Activated CD8-positive, alpha-beta T cell treated with anti-CD3 and anti-CD28 coated beads for 36 hours (primary cell): ENCODE measurements around the gene PPP1R7. TPM values are rescaled to one million over a fixed set of nuclear protein-coding genes. Genes with fewer than 3 reads are reported as not detected.

Experiments
- ATAC-seq: fragments of 200-7000 bp; cut with Tn5 transposase; one replicate; pipeline ENCODE4 v1.10.0; 2021; ENCODE audit warnings: mild to moderate bottlenecking, moderate library complexity
- CTCF ChIA-PET: fragments of 350-600 bp; sonication (Branson Sonifier 250); formaldehyde crosslinking; loops from one replicate; lab custom pipeline; 2021; ENCODE audit warnings: antibody characterized with exemption; lab: Charles Lee
- POLR2A ChIA-PET: fragments of 350-600 bp; sonication (Branson Sonifier 250); formaldehyde crosslinking; loops from one replicate; lab custom pipeline; 2021; ENCODE audit warnings: antibody characterized with exemption; lab: Charles Lee
- DNase-seq: peaks from one replicate; pipeline ENCODE4 v3.0.0-alpha.2; 2020
- H3K27ac Mint-ChIP-seq: one replicate; pipeline ENCODE4 v1.8.0; 2021; ENCODE audit warnings: mild to moderate bottlenecking, mixed read lengths
- H3K27me3 Mint-ChIP-seq: one replicate; pipeline ENCODE4 v1.8.0; 2021; ENCODE audit warnings: mixed read lengths
- H3K36me3 Mint-ChIP-seq: one replicate; pipeline ENCODE4 v1.8.0; 2021; ENCODE audit warnings: low read depth, mixed read lengths
- H3K4me1 Mint-ChIP-seq: one replicate; pipeline ENCODE4 v1.8.0; 2021; ENCODE audit warnings: low read depth, mixed read lengths
- H3K4me3 Mint-ChIP-seq: one replicate; pipeline ENCODE4 v1.8.0; 2021; ENCODE audit warnings: mild to moderate bottlenecking, moderate library complexity, mixed read lengths
- H3K9me3 Mint-ChIP-seq: one replicate; pipeline ENCODE4 v1.8.0; 2021; ENCODE audit warnings: mixed read lengths
- CTCF ChIP-seq: fragments of 200-600 bp; IDR thresholded peaks from one replicate; pipeline ENCODE4 v1.8.0; 2022; ENCODE audit warnings: antibody characterized with exemption, mild to moderate bottlenecking
- intact Hi-C: fragments of 100-400 bp; cut with micrococcal nuclease; formaldehyde crosslinking; loops from one replicate; pipeline ENCODE4 v1.10.0; 2022
- total RNA-seq, 2 experiments: library from RNA; stranded (reverse); gene quantifications; one replicate each; pipeline ENCODE4 v1.2.3, GENCODE V29; 2021

PPP1R7 gene
- total RNA-seq, 2 experiments from 2014 or later: 82.9 to 88.7 TPM

- POLR2A ChIA-PET: interaction anchor here (0.7 to 1.6 kb wide), 5 partner anchors 11 to 585 kb away, joined by 3 to 6 read pairs (median 4); no protein-coding TSS in a partner anchor
- H3K4me1 Mint-ChIP-seq: peaks cover 44% of the 10 kb centered on the region
Observed at GRCh38 chr2:241151934-241152660, 1.8 kb downstream of the PPP1R7 start.

GRCh38 chr2:241153616-241154015 lies 3.3 kb downstream of the PPP1R7 start:
- intact Hi-C loops: no loop called here
- no peaks in the 10 kb centered on the region for H3K9me3 Mint-ChIP-seq
- ATAC-seq: no peak
- H3K36me3 Mint-ChIP-seq: peaks cover 12% of the 10 kb centered on the region
- no peak overlapping the region for H3K4me3 Mint-ChIP-seq
- DNase-seq: no peak
- ChIA-PET CTCF (interaction anchor here (1.0 kb wide), 1 partner anchor 75 kb away, joined by 4 read pairs; no protein-coding TSS in a partner anchor), POLR2A (no interaction called here)
- H3K27me3 Mint-ChIP-seq: no peaks in the 10 kb centered on the region
- H3K4me1 Mint-ChIP-seq: peaks cover 36% of the 10 kb centered on the region
- no peak overlapping the region for H3K27ac Mint-ChIP-seq
- no peak for TF ChIP-seq CTCF

More at GRCh38 chr2:241151934-241152660, 1.8 kb downstream of the PPP1R7 start:
- CTCF ChIA-PET: interaction anchor here (3.7 kb wide), 1 partner anchor 74 kb away, joined by 30 read pairs; no protein-coding TSS in a partner anchor
- peaks cover 10% of the 10 kb centered on the region for H3K36me3 Mint-ChIP-seq
- no peak for ATAC-seq
- no peaks in the 10 kb centered on the region for H3K27me3 Mint-ChIP-seq
- intact Hi-C loops: no loop called here
- peak overlapping the region; percentile 86 for H3K4me3 Mint-ChIP-seq
- no peak for DNase-seq
- TF ChIP-seq CTCF: no peak
- peak overlapping the region; percentile 7 for H3K27ac Mint-ChIP-seq
- H3K9me3 Mint-ChIP-seq: no peaks in the 10 kb centered on the region

- DNase-seq: peak; percentile 9
- no peaks in the 10 kb centered on the region for H3K27me3 Mint-ChIP-seq
- intact Hi-C loops: no loop called here
- CTCF ChIA-PET: no interaction called here
- peaks cover 36% of the 10 kb centered on the region for H3K4me1 Mint-ChIP-seq
- no peak for TF ChIP-seq CTCF
- peak overlapping the region; percentile 32 for H3K27ac Mint-ChIP-seq
- no peak for ATAC-seq
- no peaks in the 10 kb centered on the region for H3K9me3 Mint-ChIP-seq
- POLR2A ChIA-PET: interaction anchor here (0.8 kb wide), 1 partner anchor 12 kb away, joined by 3 read pairs; no protein-coding TSS in a partner anchor
- no peak overlapping the region for H3K4me3 Mint-ChIP-seq
- peaks cover 17% of the 10 kb centered on the region for H3K36me3 Mint-ChIP-seq
Observed at GRCh38 chr2:241154915-241155314, 4.6 kb downstream of the PPP1R7 start.

- H3K27me3 Mint-ChIP-seq: no peaks in the 10 kb centered on the region
- ATAC-seq (no peak), DNase-seq (no peak)
- H3K27ac Mint-ChIP-seq: peak overlapping the region; percentile 2
- no peaks in the 10 kb centered on the region for H3K9me3 Mint-ChIP-seq
- intact Hi-C loops: no loop called here
- CTCF ChIA-PET: no interaction called here
- peaks cover 33% of the 10 kb centered on the region for H3K4me1 Mint-ChIP-seq
- H3K36me3 Mint-ChIP-seq: peaks cover 17% of the 10 kb centered on the region
- POLR2A ChIA-PET: no interaction called here
- no peak overlapping the region for H3K4me3 Mint-ChIP-seq
- no peak for TF ChIP-seq CTCF
Observed at GRCh38 chr2:241155936-241156335, 5.7 kb downstream of the PPP1R7 start.

- Mint-ChIP-seq H3K36me3 (peaks cover 17% of the 10 kb centered on the region), H3K27me3 (no peaks in the 10 kb centered on the region), H3K9me3 (no peaks in the 10 kb centered on the region), H3K4me3 (no peak overlapping the region), H3K4me1 (peaks cover 23% of the 10 kb centered on the region), H3K27ac (no peak overlapping the region)
- ATAC-seq: no peak
- ChIA-PET CTCF (no interaction called here), POLR2A (no interaction called here)
- no peak for TF ChIP-seq CTCF
- intact Hi-C loops: no loop called here
- no peak for DNase-seq
Observed at GRCh38 chr2:241156971-241157441, 6.7 kb downstream of the PPP1R7 start.
